ENCODE measurements around the gene ERN1. TPM values are rescaled to one million over a fixed set of nuclear protein-coding genes. Genes with fewer than 3 reads are reported as not detected.

ERN1 gene
- polyA plus RNA-seq, 3 donors: 11.0 to 27.5 (median 13.7) TPM

DNA sequence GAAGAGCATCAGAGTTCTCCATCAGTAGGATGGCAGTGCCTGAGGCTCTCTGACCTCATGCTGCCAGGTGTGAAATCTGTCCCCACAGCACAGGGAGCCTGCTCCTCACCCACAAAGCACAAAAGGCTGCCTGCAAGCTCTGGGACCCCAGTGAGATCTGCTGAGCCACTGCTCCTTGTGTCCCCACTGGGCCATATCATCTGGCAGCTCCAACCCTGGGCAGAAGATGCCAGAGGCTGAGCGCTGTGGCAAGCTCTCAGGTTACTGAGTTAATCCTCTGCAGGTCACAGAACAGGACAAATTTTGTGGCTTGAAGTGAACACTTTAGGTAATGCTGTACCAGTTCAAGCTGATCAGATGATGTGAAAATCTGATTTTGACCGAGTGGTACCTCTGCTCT is 26.7 kb upstream of the ERN1 start:
- Mint-ChIP-seq H3K36me3 (peaks cover 61 to 62% of the 10 kb centered on the region in 2 donors), H3K4me1 (peaks cover 18% of the 10 kb centered on the region), H3K27me3 (ENCODE audit: low read depth in 3 of 3) (no peaks in the 10 kb centered on the region), H3K27ac (peak overlapping the region in 1 of 7 donors; percentile 12), H3K4me3 (no peak overlapping the region), H3K9me3 (no peaks in the 10 kb centered on the region)
- H3K9ac ChIP-seq (ENCODE audit: insufficient read depth, low read length, poor library complexity, severe bottlenecking): no peak overlapping the region
- no peak overlapping the region for H3K4me2 ChIP-seq (replicated peaks; ENCODE audit: extremely low read depth, low read length, poor library complexity, severe bottlenecking)
- 100% methylated on average over 2 of the region's 2 CpGs for WGBS (ENCODE audit: insufficient coverage)
- no peaks in the 10 kb centered on the region for H4K20me1 ChIP-seq (ENCODE audit: insufficient read depth, low read length)
- H3K4me3 ChIP-seq (replicated peaks in 1 of 3; ENCODE audit: low read depth in 2 of 3, low read length in 3 of 3): no peak overlapping the region
- H3K27ac ChIP-seq (ENCODE audit: low read depth in 1 of 2, low read length in 2 of 2): peak overlapping the region in 1 of 2 donors; percentile 55
- intact Hi-C loops (cut with micrococcal nuclease): no loop called here
- H3K36me3 ChIP-seq (replicated peaks in 1 of 2; ENCODE audit: control insufficient read depth in 1 of 2, insufficient read depth in 2 of 2, low read length in 2 of 2): peaks cover 31 to 90% of the 10 kb centered on the region in 2 donors
- no peak for DNase-seq
- no peaks in the 10 kb centered on the region for H3K27me3 ChIP-seq (ENCODE audit: control insufficient read depth in 2 of 2, insufficient read depth in 2 of 2, low read length in 2 of 2)
- H3K9me3 ChIP-seq (replicated peaks in 1 of 2; ENCODE audit: control insufficient read depth in 1 of 2, insufficient read depth in 1 of 2, low read length in 2 of 2): no peaks in the 10 kb centered on the region
- no peak overlapping the region for H2AFZ ChIP-seq (ENCODE audit: insufficient read depth, low read depth, low read length, poor library complexity, severe bottlenecking)
- TF ChIP-seq, protein P1, sequence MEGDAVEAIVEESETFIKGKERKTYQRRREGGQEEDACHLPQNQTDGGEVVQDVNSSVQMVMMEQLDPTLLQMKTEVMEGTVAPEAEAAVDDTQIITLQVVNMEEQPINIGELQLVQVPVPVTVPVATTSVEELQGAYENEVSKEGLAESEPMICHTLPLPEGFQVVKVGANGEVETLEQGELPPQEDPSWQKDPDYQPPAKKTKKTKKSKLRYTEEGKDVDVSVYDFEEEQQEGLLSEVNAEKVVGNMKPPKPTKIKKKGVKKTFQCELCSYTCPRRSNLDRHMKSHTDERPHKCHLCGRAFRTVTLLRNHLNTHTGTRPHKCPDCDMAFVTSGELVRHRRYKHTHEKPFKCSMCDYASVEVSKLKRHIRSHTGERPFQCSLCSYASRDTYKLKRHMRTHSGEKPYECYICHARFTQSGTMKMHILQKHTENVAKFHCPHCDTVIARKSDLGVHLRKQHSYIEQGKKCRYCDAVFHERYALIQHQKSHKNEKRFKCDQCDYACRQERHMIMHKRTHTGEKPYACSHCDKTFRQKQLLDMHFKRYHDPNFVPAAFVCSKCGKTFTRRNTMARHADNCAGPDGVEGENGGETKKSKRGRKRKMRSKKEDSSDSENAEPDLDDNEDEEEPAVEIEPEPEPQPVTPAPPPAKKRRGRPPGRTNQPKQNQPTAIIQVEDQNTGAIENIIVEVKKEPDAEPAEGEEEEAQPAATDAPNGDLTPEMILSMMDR (IDR thresholded peaks at IDR 0.05): no peak
- no peaks in the 10 kb centered on the region for H3K79me2 ChIP-seq (ENCODE audit: insufficient read depth, low read length)
- H3K4me1 ChIP-seq (ENCODE audit: control insufficient read depth in 1 of 2, insufficient read depth in 2 of 2, low read length in 2 of 2): peaks cover 12 to 17% of the 10 kb centered on the region in 2 donors

DNA sequence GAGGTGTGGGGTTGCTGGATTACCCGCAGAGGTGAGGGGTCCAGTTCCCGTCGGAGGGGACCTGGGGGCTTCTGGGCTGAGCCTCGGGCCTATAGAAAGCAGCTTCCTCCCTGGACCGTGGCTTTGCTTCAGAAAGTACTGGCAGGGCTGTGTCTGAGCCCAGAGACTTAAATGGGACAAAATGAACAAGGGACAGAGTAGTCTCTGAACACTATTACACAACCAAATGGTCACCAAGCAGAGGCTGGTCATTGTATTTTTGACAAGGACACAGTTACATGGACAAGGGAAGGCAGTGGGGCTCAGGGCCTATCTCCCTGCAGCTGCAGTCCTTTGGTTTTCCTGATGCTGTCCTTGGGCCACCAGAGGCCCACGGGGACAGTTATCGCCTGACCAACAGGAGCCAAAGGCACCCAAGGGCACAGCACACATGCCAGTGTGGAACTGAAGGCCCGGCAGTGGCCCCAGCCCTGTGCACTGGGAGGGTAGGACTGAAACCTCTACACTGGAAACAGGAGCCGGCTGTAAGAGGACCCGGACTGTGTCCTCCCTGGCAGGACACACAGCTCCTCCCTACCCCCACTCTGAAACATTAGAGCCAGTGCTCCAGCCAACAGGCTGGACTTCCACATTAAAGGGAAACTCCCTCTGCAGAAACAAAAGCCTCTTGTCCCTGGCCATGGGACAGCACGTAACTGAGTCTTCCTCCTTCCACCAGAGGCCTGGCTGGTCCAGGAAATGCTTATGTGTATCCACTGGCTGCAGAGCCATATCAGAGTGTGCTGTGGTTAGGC is 26.0 kb upstream of the ERN1 start:
- no peak overlapping the region for H2AFZ ChIP-seq (ENCODE audit: insufficient read depth, low read depth, low read length, poor library complexity, severe bottlenecking)
- H3K4me2 ChIP-seq (replicated peaks; ENCODE audit: extremely low read depth, low read length, poor library complexity, severe bottlenecking): no peak overlapping the region
- H3K36me3 ChIP-seq (replicated peaks in 1 of 2; ENCODE audit: control insufficient read depth in 1 of 2, insufficient read depth in 2 of 2, low read length in 2 of 2): peaks cover 31 to 89% of the 10 kb centered on the region in 2 donors
- H3K79me2 ChIP-seq (ENCODE audit: insufficient read depth, low read length): no peaks in the 10 kb centered on the region
- H4K20me1 ChIP-seq (ENCODE audit: insufficient read depth, low read length): no peaks in the 10 kb centered on the region
- no peak overlapping the region for H3K9ac ChIP-seq (ENCODE audit: insufficient read depth, low read length, poor library complexity, severe bottlenecking)
- TF ChIP-seq, protein P1 (IDR thresholded peaks at IDR 0.05): no peak
- no peaks in the 10 kb centered on the region for H3K9me3 ChIP-seq (replicated peaks in 1 of 2; ENCODE audit: control insufficient read depth in 1 of 2, insufficient read depth in 1 of 2, low read length in 2 of 2)
- peak overlapping the region in 6 of 7 donors; percentile 15 to 76 (median 46) for H3K27ac Mint-ChIP-seq
- peaks cover 61 to 64% of the 10 kb centered on the region in 2 donors for H3K36me3 Mint-ChIP-seq
- H3K4me1 ChIP-seq (ENCODE audit: control insufficient read depth in 1 of 2, insufficient read depth in 2 of 2, low read length in 2 of 2): peaks cover 12 to 18% of the 10 kb centered on the region in 2 donors
- no peak overlapping the region for H3K4me3 Mint-ChIP-seq
- WGBS (ENCODE audit: insufficient coverage): 94% methylated on average over 8 of the region's 11 CpGs
- DNase-seq: peak in 2 of 3 donors; percentile 21 to 52
- peaks cover 18% of the 10 kb centered on the region for H3K4me1 Mint-ChIP-seq
- H3K27ac ChIP-seq (ENCODE audit: low read depth in 1 of 2, low read length in 2 of 2): peak overlapping the region; percentile 11 to 55
- H3K27me3 Mint-ChIP-seq (ENCODE audit: low read depth in 3 of 3): no peaks in the 10 kb centered on the region
- H3K9me3 Mint-ChIP-seq: no peaks in the 10 kb centered on the region
- intact Hi-C loops (cut with micrococcal nuclease): no loop called here
- no peak overlapping the region for H3K4me3 ChIP-seq (replicated peaks in 1 of 3; ENCODE audit: low read depth in 2 of 3, low read length in 3 of 3)
- no peaks in the 10 kb centered on the region for H3K27me3 ChIP-seq (ENCODE audit: control insufficient read depth in 2 of 2, insufficient read depth in 2 of 2, low read length in 2 of 2)
